Thoracic aorta (tissue), 2 donors: Measurements from ENCODE around the gene RHOBTB3. TPM values are rescaled to one million over a fixed set of nuclear protein-coding genes. Genes with fewer than 3 reads are reported as not detected.

ENCODE experiments used
- ATAC-seq: fragments of 150-250 bp; one replicate; pipeline ENCODE4 v1.8.0; 2017; ENCODE audit warnings: low read depth; ENCODE audit not compliant: insufficient number of reproducible peaks, low FRiP score
- DNase-seq: peaks from one replicate; pipeline ENCODE4 v3.0.0-alpha.2; 2020; ENCODE audit warnings: low spot score
- H3K27ac ChIP-seq, 2 donors: fragments of 200-600 bp; sonication (generic); 1 replicate in 1 of 2; 2 replicates in 1 of 2; pipeline ENCODE4 v1.5.1; 2016; ENCODE audit warnings: mild to moderate bottlenecking in 2 of 2, moderate library complexity in 2 of 2
- H3K27me3 ChIP-seq: fragments of 200-600 bp; sonication (generic); replicated peaks from 2 replicates; pipeline ENCODE4 v1.6.0; 2016; ENCODE audit warnings: mild to moderate bottlenecking; ENCODE audit not compliant: insufficient read depth
- H3K36me3 ChIP-seq: fragments of 200-600 bp; sonication (generic); one replicate; pipeline ENCODE4 v1.5.1; 2016
- H3K4me1 ChIP-seq, 2 donors: fragments of 200-600 bp; sonication (generic); 1 replicate in 1 of 2; 2 replicates in 1 of 2; pipeline versions ENCODE4 v1.5.1 to v1.6.0; 2016; ENCODE audit warnings: low read depth in 2 of 2, mild to moderate bottlenecking in 1 of 2; ENCODE audit not compliant: control insufficient read depth in 1 of 2
- H3K4me3 ChIP-seq: fragments of 200-600 bp; sonication (generic); 2 replicates; pipeline ENCODE4 v1.5.1; 2016; ENCODE audit warnings: mild to moderate bottlenecking
- H3K9me3 ChIP-seq: fragments of 200-600 bp; sonication (generic); 2 replicates; pipeline ENCODE4 v1.5.1; 2016
- total RNA-seq, 2 donors: library from RNA; depleted of rRNA; stranded (reverse); fragments of >200 nt; gene quantifications; one replicate each; pipeline versions ENCODE4 v1.1.0 to v1.2.3, GENCODE V29; 2016
- TF ChIP-seq, protein P1 (sequence below): fragments of 200-600 bp; sonication (generic); IDR thresholded peaks from one replicate; pipeline ENCODE4 v1.5.1; 2019; ENCODE audit warnings: antibody characterized with exemption

Gene RHOBTB3
- total RNA-seq, 2 donors from 2014 or later, result 34.1 to 71.2 TPM

DNA sequence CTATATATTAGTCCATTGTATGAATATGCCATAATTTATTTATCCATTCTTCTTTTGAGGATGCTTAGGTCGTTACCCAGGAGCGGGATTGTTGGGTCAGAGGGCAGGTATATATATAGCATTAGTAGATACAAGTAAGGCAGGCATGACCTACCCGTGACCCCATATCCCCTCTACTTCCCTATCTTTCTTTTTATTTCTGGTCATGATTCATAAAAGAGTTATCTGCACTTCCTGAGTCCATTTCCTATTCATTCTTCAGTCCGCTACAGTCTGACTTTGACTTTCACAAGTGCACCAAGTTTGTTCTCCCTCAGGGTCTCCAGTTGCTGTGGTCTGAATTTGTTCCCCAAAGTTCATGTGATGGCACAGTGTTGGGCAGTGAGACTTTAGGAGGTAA, 6.9 kb downstream of the RHOBTB3 start:
- no peaks in the 10 kb centered on the region for H3K27me3 ChIP-seq
- no peak for ATAC-seq
- no peaks in the 10 kb centered on the region for H3K9me3 ChIP-seq
- no peaks in the 10 kb centered on the region for H3K36me3 ChIP-seq
- TF ChIP-seq, protein P1, sequence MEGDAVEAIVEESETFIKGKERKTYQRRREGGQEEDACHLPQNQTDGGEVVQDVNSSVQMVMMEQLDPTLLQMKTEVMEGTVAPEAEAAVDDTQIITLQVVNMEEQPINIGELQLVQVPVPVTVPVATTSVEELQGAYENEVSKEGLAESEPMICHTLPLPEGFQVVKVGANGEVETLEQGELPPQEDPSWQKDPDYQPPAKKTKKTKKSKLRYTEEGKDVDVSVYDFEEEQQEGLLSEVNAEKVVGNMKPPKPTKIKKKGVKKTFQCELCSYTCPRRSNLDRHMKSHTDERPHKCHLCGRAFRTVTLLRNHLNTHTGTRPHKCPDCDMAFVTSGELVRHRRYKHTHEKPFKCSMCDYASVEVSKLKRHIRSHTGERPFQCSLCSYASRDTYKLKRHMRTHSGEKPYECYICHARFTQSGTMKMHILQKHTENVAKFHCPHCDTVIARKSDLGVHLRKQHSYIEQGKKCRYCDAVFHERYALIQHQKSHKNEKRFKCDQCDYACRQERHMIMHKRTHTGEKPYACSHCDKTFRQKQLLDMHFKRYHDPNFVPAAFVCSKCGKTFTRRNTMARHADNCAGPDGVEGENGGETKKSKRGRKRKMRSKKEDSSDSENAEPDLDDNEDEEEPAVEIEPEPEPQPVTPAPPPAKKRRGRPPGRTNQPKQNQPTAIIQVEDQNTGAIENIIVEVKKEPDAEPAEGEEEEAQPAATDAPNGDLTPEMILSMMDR, result no peak
- peaks cover 20 to 29% of the 10 kb centered on the region in 2 donors for H3K4me1 ChIP-seq
- no peak overlapping the region for H3K27ac ChIP-seq
- DNase-seq, result no peak
- no peak overlapping the region for H3K4me3 ChIP-seq

DNA sequence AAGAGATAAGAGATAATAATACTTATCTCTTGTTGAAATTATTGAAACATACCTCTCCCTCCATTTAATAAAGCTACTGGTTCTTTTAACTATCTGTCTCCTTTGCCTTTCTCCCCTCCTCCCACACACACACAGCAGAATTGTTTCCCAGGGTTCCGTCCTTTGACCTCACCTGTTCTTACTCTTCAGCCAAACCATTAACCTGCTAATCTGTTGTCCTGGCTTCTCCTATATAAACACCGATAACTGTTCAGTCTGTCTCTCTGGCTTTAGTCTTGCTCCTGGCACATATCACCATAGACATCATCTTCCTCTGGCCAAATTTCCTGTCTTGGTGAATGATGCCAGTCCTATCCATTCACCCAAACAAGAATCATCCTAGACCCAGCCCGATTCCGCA, 7.7 kb downstream of the RHOBTB3 start:
- Histone ChIP-seq H3K4me1 (peaks cover 12 to 21% of the 10 kb centered on the region in 2 donors), H3K36me3 (no peaks in the 10 kb centered on the region), H3K9me3 (no peaks in the 10 kb centered on the region), H3K27ac (no peak overlapping the region), H3K27me3 (no peaks in the 10 kb centered on the region), H3K4me3 (no peak overlapping the region)
- TF ChIP-seq, protein P1, result no peak
- ATAC-seq (no peak), DNase-seq (no peak)

DNA sequence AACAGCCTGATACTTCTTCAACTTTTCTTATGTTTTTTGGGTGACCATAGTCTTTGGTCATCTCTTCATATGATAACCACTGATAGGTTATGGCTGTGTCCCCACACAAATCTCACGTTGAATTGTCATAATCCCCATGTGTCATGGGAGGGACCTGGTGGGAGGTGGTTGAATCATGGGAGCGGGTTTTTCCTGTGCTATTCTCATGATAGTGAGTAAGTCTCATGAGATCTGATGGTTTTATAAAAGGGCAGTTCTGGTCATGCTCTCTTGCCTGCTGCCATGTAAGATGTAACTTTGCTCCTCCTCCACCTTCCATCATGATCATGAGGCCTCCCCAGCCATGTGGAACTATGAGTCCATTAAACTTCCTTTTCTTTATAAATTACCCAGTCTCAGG, 8.7 kb downstream of the RHOBTB3 start:
- Histone ChIP-seq H3K27ac (no peak overlapping the region), H3K36me3 (no peaks in the 10 kb centered on the region), H3K4me3 (no peak overlapping the region), H3K4me1 (peaks cover 3 to 11% of the 10 kb centered on the region in 2 donors), H3K27me3 (no peaks in the 10 kb centered on the region), H3K9me3 (no peaks in the 10 kb centered on the region)
- ATAC-seq, result no peak
- TF ChIP-seq, protein P1, result no peak
- DNase-seq, result no peak

DNA sequence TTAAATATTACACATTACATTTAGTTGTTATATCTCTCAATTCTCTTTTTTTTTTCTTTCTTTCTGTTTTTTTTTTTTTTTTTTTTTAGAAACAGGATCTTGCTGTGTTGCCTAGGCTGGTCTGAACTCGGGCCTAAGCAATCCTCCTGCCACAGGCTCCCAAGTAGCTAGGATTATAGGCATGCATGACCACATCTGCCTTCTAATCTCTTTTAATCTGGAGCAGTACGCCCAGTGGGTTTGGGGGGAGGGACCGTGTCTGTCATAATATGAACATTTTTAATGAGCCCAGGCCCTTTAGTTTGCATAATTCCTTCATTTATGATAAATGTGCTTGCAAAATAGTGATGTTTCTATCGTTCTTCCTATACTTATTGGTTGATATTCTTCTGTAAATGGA, 10.3 kb downstream of the RHOBTB3 start:
- no peak overlapping the region for H3K27ac ChIP-seq
- DNase-seq (no peak), ATAC-seq (no peak)
- no peaks in the 10 kb centered on the region for H3K27me3 ChIP-seq
- H3K9me3 ChIP-seq, result no peaks in the 10 kb centered on the region
- H3K4me1 ChIP-seq, result peaks cover 0 to 3% of the 10 kb centered on the region in 2 donors
- TF ChIP-seq, protein P1, result no peak
- no peak overlapping the region for H3K4me3 ChIP-seq
- H3K36me3 ChIP-seq, result no peaks in the 10 kb centered on the region

DNA sequence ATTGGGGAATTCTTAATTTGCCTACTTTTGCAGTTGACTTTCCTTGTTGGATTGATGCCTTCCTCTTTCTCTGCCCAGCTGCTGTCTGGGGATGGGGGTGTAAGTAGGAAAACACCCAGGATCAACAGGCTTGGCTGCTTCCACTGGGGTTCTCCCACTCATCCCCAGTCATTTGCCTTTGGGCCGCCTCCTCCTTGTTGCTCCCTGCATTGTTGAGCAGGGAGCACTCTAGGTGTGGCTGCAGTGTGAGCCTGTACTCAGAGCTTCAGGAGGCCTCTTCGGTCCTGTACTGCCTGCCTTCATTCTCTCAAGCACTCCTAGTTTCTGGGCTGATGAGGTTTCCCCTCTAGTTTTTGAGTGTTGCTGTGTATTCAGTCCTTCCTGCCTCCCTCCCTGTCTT, 12.1 kb downstream of the RHOBTB3 start:
- Histone ChIP-seq H3K36me3 (no peaks in the 10 kb centered on the region), H3K4me3 (no peak overlapping the region), H3K9me3 (no peaks in the 10 kb centered on the region), H3K4me1 (peaks cover 0 to 2% of the 10 kb centered on the region in 2 donors), H3K27ac (no peak overlapping the region), H3K27me3 (no peaks in the 10 kb centered on the region)
- ATAC-seq (no peak), DNase-seq (no peak)
- TF ChIP-seq, protein P1, result no peak
